ENCODE results near the gene TMEM53. TPM values are rescaled to one million over a fixed set of nuclear protein-coding genes. Genes with fewer than 3 reads are reported as not detected.

The TMEM53 gene
- total RNA-seq, 1 donor: 9.2 TPM

DNA sequence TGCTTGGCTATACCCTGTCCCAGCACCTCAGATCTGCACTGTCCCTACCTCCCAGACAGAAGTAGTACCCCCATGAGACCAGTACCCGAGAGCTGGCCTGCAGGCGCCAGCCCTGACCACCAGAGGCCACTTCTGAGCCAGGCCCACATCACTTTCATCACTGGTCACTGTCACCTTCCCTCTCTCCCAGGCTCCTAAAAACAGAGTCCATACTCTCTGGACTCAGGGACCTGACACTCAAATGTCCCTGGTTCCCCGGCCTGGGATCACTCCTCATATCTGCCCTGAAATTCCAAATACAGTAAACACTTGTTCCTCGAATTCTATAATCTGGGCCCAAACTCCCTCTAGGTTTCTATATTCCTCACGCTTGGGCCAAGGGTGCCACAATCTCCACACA lies 18.7 kb downstream of the TMEM53 start:
- no peak overlapping the region for H3K4me3 ChIP-seq (ENCODE audit: low read depth, low read length)
- TF ChIP-seq, protein P1, sequence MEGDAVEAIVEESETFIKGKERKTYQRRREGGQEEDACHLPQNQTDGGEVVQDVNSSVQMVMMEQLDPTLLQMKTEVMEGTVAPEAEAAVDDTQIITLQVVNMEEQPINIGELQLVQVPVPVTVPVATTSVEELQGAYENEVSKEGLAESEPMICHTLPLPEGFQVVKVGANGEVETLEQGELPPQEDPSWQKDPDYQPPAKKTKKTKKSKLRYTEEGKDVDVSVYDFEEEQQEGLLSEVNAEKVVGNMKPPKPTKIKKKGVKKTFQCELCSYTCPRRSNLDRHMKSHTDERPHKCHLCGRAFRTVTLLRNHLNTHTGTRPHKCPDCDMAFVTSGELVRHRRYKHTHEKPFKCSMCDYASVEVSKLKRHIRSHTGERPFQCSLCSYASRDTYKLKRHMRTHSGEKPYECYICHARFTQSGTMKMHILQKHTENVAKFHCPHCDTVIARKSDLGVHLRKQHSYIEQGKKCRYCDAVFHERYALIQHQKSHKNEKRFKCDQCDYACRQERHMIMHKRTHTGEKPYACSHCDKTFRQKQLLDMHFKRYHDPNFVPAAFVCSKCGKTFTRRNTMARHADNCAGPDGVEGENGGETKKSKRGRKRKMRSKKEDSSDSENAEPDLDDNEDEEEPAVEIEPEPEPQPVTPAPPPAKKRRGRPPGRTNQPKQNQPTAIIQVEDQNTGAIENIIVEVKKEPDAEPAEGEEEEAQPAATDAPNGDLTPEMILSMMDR (IDR thresholded peaks at IDR 0.05; ENCODE audit: insufficient read depth, low read length): peak; percentile 74
- no peak for DNase-seq (ENCODE audit: low read depth)

DNA sequence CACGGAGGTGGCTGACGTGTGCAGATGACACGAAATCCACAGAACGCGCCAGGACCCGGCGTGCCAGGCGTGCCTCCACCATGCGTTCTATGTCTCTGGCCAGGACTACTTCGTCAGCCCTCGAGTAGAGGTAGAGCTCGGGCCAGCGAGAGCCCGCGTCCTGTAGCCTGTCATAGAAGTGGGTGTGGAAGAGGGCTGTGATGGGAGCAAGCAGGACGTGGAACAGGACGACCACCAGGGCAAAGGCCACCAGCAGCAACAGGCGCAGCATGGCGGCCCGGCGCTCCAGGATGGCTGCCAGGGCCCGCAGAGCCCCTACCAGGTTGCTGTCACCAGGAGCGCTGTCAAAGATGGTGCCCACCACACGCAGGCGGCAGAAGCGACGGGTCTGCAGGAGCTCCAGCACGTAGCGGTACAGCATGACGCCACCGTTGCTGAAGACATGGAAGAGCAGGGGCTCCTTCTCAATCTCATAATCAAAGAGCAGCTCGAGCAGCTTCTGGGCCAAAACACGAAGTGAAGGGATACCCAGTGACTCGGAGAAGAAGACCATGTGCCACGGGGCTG lies 19.6 kb downstream of the TMEM53 start:
- H3K4me3 ChIP-seq (ENCODE audit: low read depth, low read length): no peak overlapping the region
- no peak for DNase-seq (ENCODE audit: low read depth)
- TF ChIP-seq, protein P1 (IDR thresholded peaks at IDR 0.05; ENCODE audit: insufficient read depth, low read length): no peak

DNA sequence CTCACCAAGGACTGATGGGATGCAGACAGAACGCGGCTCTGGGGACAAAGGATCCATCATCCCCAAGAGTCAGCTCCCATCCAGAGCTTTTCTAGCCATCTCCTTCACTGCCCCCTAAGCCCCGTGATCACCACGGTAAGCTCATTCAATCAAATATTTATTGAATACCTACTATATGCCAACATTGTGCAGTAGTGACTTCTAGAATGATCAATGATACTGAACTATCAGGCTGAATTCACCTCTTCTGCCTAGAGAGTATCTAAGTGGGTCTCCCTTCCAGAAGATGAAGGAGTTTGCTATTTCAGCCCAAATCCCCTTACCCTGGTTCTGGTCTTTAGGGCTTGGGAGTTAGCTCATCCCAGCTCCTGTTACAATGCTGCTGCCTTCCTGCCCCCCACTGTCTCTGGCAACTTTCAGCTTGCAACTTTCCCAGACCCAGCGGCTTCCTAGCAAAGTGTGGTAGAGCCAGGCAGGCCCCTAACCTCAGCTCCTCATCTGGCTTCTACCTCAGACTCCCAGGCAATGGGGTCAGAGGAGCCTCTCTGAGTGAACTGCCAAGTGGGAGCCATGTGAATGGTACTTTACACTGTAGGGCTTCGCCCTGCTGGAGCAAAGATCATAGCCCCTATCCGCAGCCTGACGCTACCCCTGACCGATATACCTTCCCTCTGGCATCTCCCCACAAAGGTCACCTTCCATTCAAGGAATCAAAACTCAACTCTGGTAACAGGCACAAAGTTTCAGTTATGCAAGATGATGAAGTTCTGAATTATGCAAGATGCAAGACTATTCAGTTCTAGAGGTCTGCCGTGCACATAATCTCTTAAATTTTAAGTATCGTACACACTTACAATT lies 20.9 kb downstream of the TMEM53 start:
- TF ChIP-seq, protein P1 (IDR thresholded peaks at IDR 0.05; ENCODE audit: insufficient read depth, low read length): no peak
- no peak overlapping the region for H3K4me3 ChIP-seq (ENCODE audit: low read depth, low read length)
- no peak for DNase-seq (ENCODE audit: low read depth)

DNA sequence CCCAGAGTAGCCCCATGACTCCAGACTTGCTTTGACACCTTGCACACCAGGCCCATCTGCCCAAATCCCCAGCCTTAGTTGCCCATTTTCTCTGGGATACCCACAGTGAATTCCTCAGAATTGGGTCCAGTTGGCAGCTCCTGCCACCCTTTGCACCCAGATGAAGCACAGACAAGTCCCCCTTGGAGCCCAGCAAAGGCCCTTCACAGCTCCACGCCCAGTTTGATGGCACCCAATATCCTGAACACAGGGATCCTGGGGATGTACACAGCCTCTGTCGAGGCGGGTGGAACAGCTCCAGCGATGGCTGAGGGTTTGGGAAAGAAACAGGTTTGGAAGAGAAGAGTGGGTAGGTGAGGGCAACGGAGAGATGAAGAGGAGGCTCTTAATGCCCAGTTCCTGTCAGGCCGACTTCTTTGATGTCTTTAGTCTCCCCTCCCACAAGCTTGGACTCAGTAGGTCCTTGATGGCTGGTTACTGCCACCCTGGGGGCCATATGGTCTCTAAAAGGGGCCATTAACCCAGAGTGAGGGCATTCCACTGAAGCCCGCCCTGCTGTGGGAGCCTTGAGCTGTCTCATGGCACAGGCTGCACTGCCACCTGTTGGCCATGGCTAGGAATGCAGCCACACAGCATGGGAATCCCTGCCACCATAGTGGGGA lies 21.7 kb downstream of the TMEM53 start:
- TF ChIP-seq, protein P1 (IDR thresholded peaks at IDR 0.05; ENCODE audit: insufficient read depth, low read length): peak; percentile 99

DNA sequence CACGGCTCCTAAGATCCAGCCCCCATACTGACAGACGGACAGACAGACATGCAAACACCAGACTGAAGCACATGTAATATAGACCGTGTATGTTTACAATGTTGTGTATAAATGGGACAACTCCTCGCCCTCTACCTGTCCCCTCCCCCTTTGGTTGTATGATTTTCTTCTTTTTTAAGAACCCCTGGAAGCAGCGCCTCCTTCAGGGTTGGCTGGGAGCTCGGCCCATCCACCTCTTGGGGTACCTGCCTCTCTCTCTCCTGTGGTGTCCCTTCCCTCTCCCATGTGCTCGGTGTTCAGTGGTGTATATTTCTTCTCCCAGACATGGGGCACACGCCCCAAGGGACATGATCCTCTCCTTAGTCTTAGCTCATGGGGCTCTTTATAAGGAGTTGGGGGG lies 23.2 kb downstream of the TMEM53 start:
- DNase-seq (ENCODE audit: low read depth): no peak
- TF ChIP-seq, protein P1 (IDR thresholded peaks at IDR 0.05; ENCODE audit: insufficient read depth, low read length): no peak
- H3K4me3 ChIP-seq (ENCODE audit: low read depth, low read length): no peak overlapping the region

More for the DNA sequence above, 21.7 kb downstream of the TMEM53 start:
- no peak overlapping the region for H3K4me3 ChIP-seq (ENCODE audit: low read depth, low read length)
- DNase-seq (ENCODE audit: low read depth): peak; percentile 61

DNA sequence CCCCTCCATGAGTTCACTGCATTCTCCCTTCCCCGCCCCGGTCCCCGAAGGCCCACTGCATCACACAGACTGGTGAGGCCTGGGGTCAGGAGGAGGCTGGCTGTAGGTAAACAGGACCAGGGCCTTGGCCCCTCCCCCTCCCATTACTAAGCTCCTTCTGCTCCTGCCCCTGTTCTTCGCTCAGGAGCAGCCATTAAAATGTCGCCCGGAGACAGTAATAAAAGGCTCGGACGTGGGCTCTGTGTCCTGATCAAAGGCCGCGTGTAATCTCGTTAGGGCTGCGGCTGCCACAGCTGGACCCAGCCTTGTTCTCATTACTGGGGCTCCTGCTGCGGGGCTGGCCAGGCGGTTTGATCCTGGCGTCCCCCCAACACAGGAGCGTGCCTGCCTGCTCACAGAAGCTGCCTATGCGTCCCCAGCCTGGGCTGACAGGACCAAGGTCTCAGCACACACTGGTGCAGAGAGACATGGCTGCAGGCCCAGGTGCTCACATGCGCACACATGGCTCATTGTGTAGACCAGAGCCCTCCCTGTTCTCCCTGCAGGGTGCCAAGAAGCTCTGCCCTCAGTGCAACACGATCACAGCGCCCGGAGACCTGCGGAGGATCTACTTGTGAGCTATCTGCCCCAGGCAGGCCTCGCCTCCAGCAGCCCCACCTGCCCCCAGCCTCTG lies 24.0 kb downstream of the TMEM53 start:
- no peak for DNase-seq (ENCODE audit: low read depth)
- TF ChIP-seq, protein P1 (IDR thresholded peaks at IDR 0.05; ENCODE audit: insufficient read depth, low read length): no peak
- H3K4me3 ChIP-seq (ENCODE audit: low read depth, low read length): no peak overlapping the region
